SU-DHL-6 (cell line): ENCODE data around the gene NPAS3.

ENCODE experiments used
- CTCF ChIP-seq: fragments of 200-600 bp; sonication (generic); IDR thresholded peaks from one replicate; pipeline ENCODE4 v1.5.1; 2017; ENCODE audit warnings: antibody characterized with exemption, mild to moderate bottlenecking, low read length, moderate library complexity; ENCODE audit not compliant: insufficient read depth, poor library complexity, severe bottlenecking
- EZH2phosphoT487 ChIP-seq: fragments of 200-600 bp; sonication (generic), shearing (Covaris generic); conservative IDR thresholded peaks from 2 replicates; pipeline ENCODE4 v1.6.1; 2018; ENCODE audit warnings: mild to moderate bottlenecking, antibody characterized with exemption, low read length, moderate library complexity, mixed read lengths

GRCh38 chr14:33786091-33786825 is 847.6 kb downstream of the NPAS3 start:
- TF ChIP-seq CTCF: no peak
- TF ChIP-seq EZH2phosphoT487: no peak
